ENCODE measurements around the gene NMNAT3.

DNA sequence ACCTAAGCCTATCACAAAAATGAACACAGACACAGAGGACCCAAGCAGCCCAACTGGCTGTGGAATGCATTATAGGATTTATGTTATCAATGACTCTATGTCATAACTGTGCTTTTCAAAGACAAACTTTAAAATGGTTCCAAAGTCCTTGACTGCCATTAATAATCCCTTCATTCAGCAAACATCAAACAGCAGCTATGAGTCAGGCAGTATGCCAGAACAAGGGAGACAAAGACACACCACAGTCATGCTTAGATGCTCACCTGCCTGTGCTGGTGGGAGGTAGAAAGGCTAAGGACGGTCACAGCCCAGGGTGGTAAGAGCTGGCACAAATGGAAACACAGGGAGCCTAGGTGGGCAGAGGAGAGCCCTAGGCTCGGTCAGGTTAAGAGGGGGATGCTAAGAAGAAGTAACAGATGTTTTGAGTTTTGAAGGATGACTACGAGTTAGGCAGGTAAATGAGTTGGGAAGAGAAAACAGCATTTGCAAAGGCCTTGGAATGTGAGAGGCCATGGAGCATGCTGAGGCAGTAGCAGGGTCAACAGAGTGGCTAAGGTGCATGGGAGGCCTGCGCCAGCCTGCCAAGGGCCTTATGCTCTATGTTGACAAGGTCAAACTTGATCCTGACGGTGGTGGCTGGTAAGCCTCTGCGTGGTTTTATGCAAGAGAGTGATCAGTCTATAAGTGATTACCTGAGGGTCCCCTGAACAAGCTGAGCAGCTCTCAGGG lies 23.0 kb downstream of the NMNAT3 start:
- TF ChIP-seq, protein P1, sequence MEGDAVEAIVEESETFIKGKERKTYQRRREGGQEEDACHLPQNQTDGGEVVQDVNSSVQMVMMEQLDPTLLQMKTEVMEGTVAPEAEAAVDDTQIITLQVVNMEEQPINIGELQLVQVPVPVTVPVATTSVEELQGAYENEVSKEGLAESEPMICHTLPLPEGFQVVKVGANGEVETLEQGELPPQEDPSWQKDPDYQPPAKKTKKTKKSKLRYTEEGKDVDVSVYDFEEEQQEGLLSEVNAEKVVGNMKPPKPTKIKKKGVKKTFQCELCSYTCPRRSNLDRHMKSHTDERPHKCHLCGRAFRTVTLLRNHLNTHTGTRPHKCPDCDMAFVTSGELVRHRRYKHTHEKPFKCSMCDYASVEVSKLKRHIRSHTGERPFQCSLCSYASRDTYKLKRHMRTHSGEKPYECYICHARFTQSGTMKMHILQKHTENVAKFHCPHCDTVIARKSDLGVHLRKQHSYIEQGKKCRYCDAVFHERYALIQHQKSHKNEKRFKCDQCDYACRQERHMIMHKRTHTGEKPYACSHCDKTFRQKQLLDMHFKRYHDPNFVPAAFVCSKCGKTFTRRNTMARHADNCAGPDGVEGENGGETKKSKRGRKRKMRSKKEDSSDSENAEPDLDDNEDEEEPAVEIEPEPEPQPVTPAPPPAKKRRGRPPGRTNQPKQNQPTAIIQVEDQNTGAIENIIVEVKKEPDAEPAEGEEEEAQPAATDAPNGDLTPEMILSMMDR (conservative IDR thresholded peaks at IDR 0.05; ENCODE audit: low read length), result no peak
- TF ChIP-seq EZH2phosphoT487 (IDR thresholded peaks at IDR 0.05; ENCODE audit: borderline replicate concordance), result no peak

All from Loucy (cell line).